Neutrophil (primary cell): Measurements from ENCODE around the gene FAM25G.
"Not testable (repeated sequence)": the region's sequence is repeated elsewhere in the genome, so short reads cannot be mapped to it uniquely, and the experiment has no call there.

Experiments used
- H3K27ac ChIP-seq: fragments of 200-600 bp; sonication (generic); 2 replicates; pipeline ENCODE4 v1.5.1; 2016; ENCODE audit warnings: mild to moderate bottlenecking, moderate library complexity
- H3K27me3 ChIP-seq: fragments of 200-600 bp; sonication (generic); 2 replicates; pipeline ENCODE4 v1.6.0; 2016; ENCODE audit warnings: mild to moderate bottlenecking
- H3K36me3 ChIP-seq: fragments of 200-600 bp; sonication (generic); 2 replicates; pipeline ENCODE4 v1.5.1; 2017
- H3K4me1 ChIP-seq, 2 experiments: fragments of 200-600 bp in 1 of 2; sonication (generic) in 1 of 2; 1 replicate in 1 of 2; 2 replicates in 1 of 2; pipeline versions ENCODE4 v1.5.1 to v1.6.1; 2013 to 2016; ENCODE audit warnings: low read depth in 1 of 2, low read length in 1 of 2, mild to moderate bottlenecking in 1 of 2, moderate library complexity in 1 of 2; ENCODE audit not compliant: control insufficient read depth in 1 of 2, insufficient read depth in 1 of 2
- H3K4me3 ChIP-seq, 2 experiments: fragments of 200-600 bp in 1 of 2; sonication (generic) in 1 of 2; 1 replicate in 1 of 2; 2 replicates in 1 of 2; pipeline ENCODE4 v1.5.1; 2013 to 2016; ENCODE audit warnings: low read depth in 1 of 2, low read length in 1 of 2, mild to moderate bottlenecking in 1 of 2, moderate library complexity in 1 of 2
- H3K9me3 ChIP-seq: fragments of 200-600 bp; sonication (generic); 2 replicates; pipeline ENCODE4 v1.5.1; 2016

Gene FAM25G

GRCh38 chr10:47491600-47491999 lies at the start of gene FAM25G:
FAM25G (minus strand) TSS chr10:47491700; CDS start chr10:47491674, 26 bp downstream.
- not testable (repeated sequence) for H3K9me3 ChIP-seq, H3K4me3 ChIP-seq, H3K27ac ChIP-seq, H3K36me3 ChIP-seq, H3K27me3 ChIP-seq, H3K4me1 ChIP-seq

- H3K4me1 ChIP-seq, H3K4me3 ChIP-seq, H3K9me3 ChIP-seq, H3K36me3 ChIP-seq, H3K27ac ChIP-seq, H3K27me3 ChIP-seq: not testable (repeated sequence)
Observed at GRCh38 chr10:47536430-47536829, 44.9 kb upstream of the FAM25G start.

- not testable (repeated sequence) for H3K4me1 ChIP-seq, H3K9me3 ChIP-seq, H3K36me3 ChIP-seq, H3K27ac ChIP-seq, H3K4me3 ChIP-seq, H3K27me3 ChIP-seq
Observed at GRCh38 chr10:47523475-47523874, 32.0 kb upstream of the FAM25G start, which contains the start of gene AGAP9. AGAP9 (minus strand) TSS chr10:47523638; CDS start chr10:47523526, 112 bp downstream.

GRCh38 chr10:47502313-47502712 lies 10.8 kb upstream of the FAM25G start:
- not testable (repeated sequence) for H3K36me3 ChIP-seq, H3K27ac ChIP-seq, H3K4me3 ChIP-seq, H3K9me3 ChIP-seq, H3K27me3 ChIP-seq, H3K4me1 ChIP-seq

- H3K27ac ChIP-seq, H3K4me3 ChIP-seq, H3K27me3 ChIP-seq, H3K36me3 ChIP-seq, H3K4me1 ChIP-seq, H3K9me3 ChIP-seq: not testable (repeated sequence)
Observed at GRCh38 chr10:47494226-47494625, 2.7 kb upstream of the FAM25G start.

GRCh38 chr10:47489630-47490029 lies 1.9 kb downstream of the FAM25G start:
- H3K4me3 ChIP-seq, H3K4me1 ChIP-seq, H3K9me3 ChIP-seq, H3K27me3 ChIP-seq, H3K36me3 ChIP-seq, H3K27ac ChIP-seq: not testable (repeated sequence)

- H3K27me3 ChIP-seq, H3K4me3 ChIP-seq, H3K4me1 ChIP-seq, H3K9me3 ChIP-seq, H3K36me3 ChIP-seq, H3K27ac ChIP-seq: not testable (repeated sequence)
Observed at GRCh38 chr10:47485943-47486342, 5.6 kb downstream of the FAM25G start.

- H3K4me1 ChIP-seq, H3K9me3 ChIP-seq, H3K27ac ChIP-seq, H3K27me3 ChIP-seq, H3K4me3 ChIP-seq, H3K36me3 ChIP-seq: not testable (repeated sequence)
Observed at GRCh38 chr10:47484786-47485185, 6.7 kb downstream of the FAM25G start.

- not testable (repeated sequence) for H3K27me3 ChIP-seq, H3K27ac ChIP-seq, H3K4me3 ChIP-seq, H3K9me3 ChIP-seq, H3K36me3 ChIP-seq, H3K4me1 ChIP-seq
Observed at GRCh38 chr10:47483923-47484322, 7.6 kb downstream of the FAM25G start, which contains the start of gene ANXA8. ANXA8 (minus strand) TSS chr10:47484115; CDS start chr10:47483933, 182 bp downstream.

- not testable (repeated sequence) for H3K27ac ChIP-seq, H3K4me1 ChIP-seq, H3K27me3 ChIP-seq, H3K4me3 ChIP-seq, H3K36me3 ChIP-seq, H3K9me3 ChIP-seq
Observed at GRCh38 chr10:47482367-47482766, 9.1 kb downstream of the FAM25G start.

GRCh38 chr10:47481768-47482181 lies 9.7 kb downstream of the FAM25G start:
- H3K4me1 ChIP-seq, H3K27ac ChIP-seq, H3K27me3 ChIP-seq, H3K36me3 ChIP-seq, H3K9me3 ChIP-seq, H3K4me3 ChIP-seq: not testable (repeated sequence)

- H3K4me1 ChIP-seq, H3K27ac ChIP-seq, H3K4me3 ChIP-seq: not testable (repeated sequence)
Observed at GRCh38 chr10:47481182-47481766, 10.2 kb downstream of the FAM25G start.

GRCh38 chr10:47480133-47480532 lies 11.4 kb downstream of the FAM25G start:
- not testable (repeated sequence) for H3K9me3 ChIP-seq, H3K27me3 ChIP-seq, H3K27ac ChIP-seq, H3K36me3 ChIP-seq, H3K4me3 ChIP-seq, H3K4me1 ChIP-seq

More at GRCh38 chr10:47481182-47481766, 10.2 kb downstream of the FAM25G start:
- not testable (repeated sequence) for H3K9me3 ChIP-seq, H3K27me3 ChIP-seq, H3K36me3 ChIP-seq

- not testable (repeated sequence) for H3K36me3 ChIP-seq, H3K9me3 ChIP-seq, H3K4me1 ChIP-seq, H3K27me3 ChIP-seq, H3K27ac ChIP-seq, H3K4me3 ChIP-seq
Observed at GRCh38 chr10:47478114-47478513, 13.4 kb downstream of the FAM25G start.
